SK-N-MC (cell line): ENCODE results near the gene SNX9.

Experiments used
- EZH2 ChIP-seq: fragments of 200-600 bp; sonication (generic); IDR thresholded peaks from one replicate; pipeline ENCODE4 v1.6.1; 2017; ENCODE audit warnings: antibody characterized with exemption
- FOXP2 ChIP-seq: optimal IDR thresholded peaks from 2 replicates; pipeline ENCODE3; 2011; ENCODE audit warnings: mild to moderate bottlenecking, moderate library complexity; ENCODE audit not compliant: insufficient read depth; ENCODE audit errors: extremely low read length, control extremely low read depth
- POLR2AphosphoS5 ChIP-seq: IDR thresholded peaks from 2 replicates; pipeline ENCODE4 v1.6.1; 2012; ENCODE audit warnings: mild to moderate bottlenecking, low read depth, low read length, borderline replicate concordance

GRCh38 chr6:157798851-157799250, 24.2 kb upstream of the SNX9 start:
- TF ChIP-seq EZH2, result no peak
- no peak for TF ChIP-seq POLR2AphosphoS5
- TF ChIP-seq FOXP2, result no peak
